Erythroblast (primary cell): ENCODE measurements around the gene SMAP1.

Source experiments
- DNase-seq, 2 experiments: peaks; one replicate each; lab custom pipeline; 2025; lab: John Stamatoyannopoulos, UW
- GATA1 ChIP-seq: IDR thresholded peaks from 2 replicates; pipeline ENCODE4 v1.6.1; 2011; ENCODE audit warnings: low read depth, mild to moderate bottlenecking, control low read depth, low read length, moderate library complexity
- POLR2A ChIP-seq: IDR thresholded peaks from 2 replicates; pipeline ENCODE4 v1.6.1; 2011; ENCODE audit warnings: mild to moderate bottlenecking, low read length

Gene SMAP1

DNA sequence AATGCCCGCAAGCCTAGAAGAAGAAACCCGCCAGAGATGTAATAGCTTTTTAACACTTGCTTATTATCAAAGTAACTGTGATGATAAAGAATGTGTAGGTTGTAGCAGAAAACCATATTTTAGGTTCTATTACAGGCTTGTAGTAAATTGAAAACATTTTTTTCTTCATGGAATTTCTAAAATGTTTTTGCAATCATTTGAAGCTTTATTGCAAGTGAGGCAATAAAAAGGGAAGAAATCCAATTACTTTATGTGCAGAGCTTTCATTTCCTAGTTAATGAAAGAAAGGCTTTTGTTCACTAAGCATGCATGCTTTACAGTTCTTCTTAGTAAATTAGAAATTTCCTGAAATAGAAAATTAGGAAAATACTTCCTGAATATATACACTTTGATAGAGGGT is 154.1 kb downstream of the SMAP1 start:
- DNase-seq: no peak
- no peak for TF ChIP-seq POLR2A
- no peak for TF ChIP-seq GATA1

DNA sequence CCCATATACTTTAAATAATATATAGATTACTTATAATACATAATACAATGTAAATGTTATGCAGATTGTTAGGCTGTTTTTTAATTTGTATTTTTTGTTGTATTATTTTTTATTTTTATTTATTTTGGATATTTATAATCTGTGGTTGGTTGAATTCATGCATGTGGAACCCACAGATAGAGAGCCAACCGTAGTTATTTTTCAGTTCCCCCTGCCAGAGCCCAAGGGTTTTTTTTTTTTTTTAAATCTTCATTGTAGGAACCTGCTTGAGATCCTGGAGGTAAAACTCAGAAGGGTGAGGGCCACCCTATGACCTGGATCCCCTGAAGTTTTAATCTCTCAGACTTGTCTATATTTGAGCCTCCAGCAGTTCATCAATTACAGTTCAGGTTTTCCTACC is 156.0 kb downstream of the SMAP1 start:
- no peak for DNase-seq
- TF ChIP-seq POLR2A (no peak), GATA1 (no peak)

DNA sequence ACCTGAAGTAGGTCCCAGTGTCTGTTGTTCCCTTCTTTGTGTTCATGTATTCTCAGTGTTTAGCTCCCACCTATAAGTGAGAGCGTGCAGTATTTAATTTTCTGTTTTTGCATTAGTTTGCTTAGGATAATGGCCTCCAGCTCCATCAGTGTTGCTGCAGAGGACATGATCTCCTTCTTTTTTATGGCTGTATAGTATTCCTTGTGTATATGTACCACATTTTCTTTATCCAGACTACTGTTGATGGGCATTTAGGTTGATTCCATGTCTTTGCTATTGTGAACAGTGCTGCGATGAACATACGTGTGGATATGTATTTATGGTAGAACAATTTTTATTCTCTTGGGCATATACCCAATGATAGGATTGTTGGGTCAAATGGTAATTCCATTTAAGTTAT is 163.7 kb downstream of the SMAP1 start:
- no peak for DNase-seq
- TF ChIP-seq GATA1 (no peak), POLR2A (no peak)

DNA sequence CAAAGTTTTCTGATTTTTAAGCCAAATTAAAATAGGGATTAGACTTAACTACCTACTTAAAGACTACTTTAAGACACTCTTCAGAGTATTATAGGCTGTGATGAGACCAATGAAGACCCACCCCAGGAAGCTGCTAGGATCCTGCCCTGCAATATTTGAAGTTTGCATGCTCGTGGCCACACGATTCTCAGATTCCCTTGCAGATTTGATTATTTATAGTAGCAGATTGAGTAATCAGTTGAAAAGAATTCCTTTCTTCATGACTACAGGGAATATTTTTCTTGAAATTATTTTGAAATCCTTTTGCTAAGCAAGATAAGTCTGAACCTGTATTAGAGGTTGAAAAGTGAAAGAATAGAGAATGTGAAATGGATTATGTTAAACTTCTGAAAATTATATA is 166.8 kb downstream of the SMAP1 start:
- TF ChIP-seq GATA1: no peak
- TF ChIP-seq POLR2A: no peak
- DNase-seq: no peak

- no peak for DNase-seq
- TF ChIP-seq GATA1 (no peak), POLR2A (no peak)
Observed at GRCh38 chr6:70838907-70839285, 171.2 kb downstream of the SMAP1 start.

DNA sequence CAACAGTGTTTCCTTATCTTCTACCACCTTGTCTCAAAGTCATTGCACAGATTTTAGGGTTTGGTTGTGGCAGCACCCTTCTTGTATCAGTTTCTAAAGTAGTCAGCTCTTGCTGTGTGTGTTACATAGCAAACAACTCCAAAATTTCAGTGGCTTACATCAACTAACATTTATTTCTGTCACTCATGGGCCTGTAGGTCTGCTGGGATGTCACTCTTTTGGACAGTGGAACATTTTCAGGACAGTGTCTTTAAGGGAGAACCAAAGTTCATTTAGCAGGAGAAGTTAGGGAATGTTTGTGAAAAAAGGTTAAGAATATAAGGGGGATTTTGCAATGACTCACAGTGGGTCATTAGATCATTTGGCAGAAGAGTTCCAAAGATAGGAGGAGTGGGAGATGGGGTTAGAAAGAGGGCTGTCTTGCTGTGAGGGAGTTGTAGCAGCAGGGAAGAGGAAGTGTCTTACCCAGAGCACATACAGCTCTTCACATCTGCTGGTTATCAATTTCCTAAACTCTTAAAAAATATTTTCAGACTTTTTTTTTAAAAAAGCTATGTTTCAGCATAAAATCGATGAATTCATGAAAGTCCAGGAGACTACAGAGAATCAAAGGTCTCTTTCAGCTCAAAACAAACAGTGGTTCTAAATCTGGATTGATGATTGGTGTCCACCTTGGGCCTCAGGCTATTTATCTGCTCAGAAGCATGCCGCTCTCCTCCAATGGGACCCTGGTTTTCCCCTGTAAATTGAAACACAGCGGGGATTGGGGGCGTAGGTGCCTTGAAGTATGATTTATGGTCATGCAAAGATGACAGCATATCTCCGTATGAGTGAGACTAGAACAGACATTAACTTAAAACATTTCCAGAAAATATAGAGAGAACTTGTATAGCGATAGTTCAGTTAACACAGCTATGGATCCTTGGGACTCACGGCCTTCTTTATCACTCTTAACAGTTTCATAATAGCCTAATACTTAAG is 171.9 kb downstream of the SMAP1 start:
- TF ChIP-seq POLR2A (no peak), GATA1 (no peak)
- DNase-seq: peak; percentile 27 to 42

DNA sequence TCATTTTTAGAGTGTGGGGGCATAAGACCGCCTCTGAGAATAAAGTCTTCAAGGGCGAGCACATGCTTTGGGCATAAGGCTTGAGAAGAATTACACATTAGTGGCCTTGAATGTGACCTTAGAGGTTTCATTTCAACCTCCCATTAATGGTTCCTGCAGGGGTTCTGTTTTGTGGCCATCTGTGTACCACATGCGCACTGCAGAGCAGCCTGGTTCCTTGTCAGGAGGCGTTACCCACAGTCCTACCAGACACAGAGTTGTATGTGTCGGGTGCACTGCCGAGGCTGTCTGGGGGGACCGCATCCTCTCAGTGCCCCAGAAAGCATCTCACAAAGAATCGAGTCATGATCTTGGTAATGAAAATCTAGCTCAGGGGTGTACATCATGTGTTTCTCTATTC is 173.4 kb downstream of the SMAP1 start:
- TF ChIP-seq GATA1: no peak
- no peak for TF ChIP-seq POLR2A
- DNase-seq: no peak

DNA sequence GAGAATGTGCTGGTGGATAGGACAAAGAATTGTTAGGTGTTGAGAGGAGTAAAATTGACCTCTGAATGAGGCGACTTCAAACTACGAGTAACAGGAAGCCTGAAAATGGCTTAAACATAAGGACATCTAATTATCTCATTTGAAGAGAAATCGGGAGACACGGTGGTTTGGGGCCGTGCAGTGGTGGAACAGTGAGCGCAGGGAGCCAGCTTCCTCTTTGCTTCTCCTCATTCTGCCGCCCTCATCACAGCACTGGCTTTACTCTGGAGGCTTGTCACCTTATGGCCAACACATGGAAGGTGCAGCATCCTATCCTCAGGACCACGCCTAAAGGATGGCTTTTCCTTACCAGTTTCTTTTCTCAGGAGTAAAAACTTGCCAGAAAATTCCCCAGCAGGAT is 174.9 kb downstream of the SMAP1 start:
- DNase-seq: no peak
- TF ChIP-seq GATA1 (no peak), POLR2A (no peak)

- no peak for DNase-seq
- TF ChIP-seq GATA1: no peak
- TF ChIP-seq POLR2A: no peak
Observed at GRCh38 chr6:70843328-70843918, 175.7 kb downstream of the SMAP1 start.

DNA sequence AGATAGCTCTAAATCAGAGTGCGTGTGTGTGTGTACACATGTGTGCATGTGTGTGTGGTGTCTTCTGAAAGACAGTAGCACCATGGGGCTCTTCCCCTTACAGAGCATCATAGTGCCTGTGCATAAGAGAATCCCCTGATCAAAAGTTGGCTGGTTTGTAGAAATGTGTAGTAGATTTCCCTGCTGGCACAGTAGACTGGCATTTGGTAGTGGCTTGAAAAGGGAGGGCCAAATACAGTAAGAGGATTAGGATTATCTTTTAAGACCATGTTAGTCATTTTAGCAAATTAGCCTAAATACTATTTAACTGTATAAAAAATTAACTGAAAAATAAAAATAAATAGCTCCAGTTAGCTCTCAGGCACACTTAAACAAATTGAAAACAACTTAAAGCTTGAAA is 176.6 kb downstream of the SMAP1 start:
- no peak for DNase-seq
- no peak for TF ChIP-seq GATA1
- TF ChIP-seq POLR2A: no peak

- no peak for DNase-seq
- TF ChIP-seq GATA1: no peak
- TF ChIP-seq POLR2A: no peak
Observed at GRCh38 chr6:70846207-70846835, 178.6 kb downstream of the SMAP1 start.

DNA sequence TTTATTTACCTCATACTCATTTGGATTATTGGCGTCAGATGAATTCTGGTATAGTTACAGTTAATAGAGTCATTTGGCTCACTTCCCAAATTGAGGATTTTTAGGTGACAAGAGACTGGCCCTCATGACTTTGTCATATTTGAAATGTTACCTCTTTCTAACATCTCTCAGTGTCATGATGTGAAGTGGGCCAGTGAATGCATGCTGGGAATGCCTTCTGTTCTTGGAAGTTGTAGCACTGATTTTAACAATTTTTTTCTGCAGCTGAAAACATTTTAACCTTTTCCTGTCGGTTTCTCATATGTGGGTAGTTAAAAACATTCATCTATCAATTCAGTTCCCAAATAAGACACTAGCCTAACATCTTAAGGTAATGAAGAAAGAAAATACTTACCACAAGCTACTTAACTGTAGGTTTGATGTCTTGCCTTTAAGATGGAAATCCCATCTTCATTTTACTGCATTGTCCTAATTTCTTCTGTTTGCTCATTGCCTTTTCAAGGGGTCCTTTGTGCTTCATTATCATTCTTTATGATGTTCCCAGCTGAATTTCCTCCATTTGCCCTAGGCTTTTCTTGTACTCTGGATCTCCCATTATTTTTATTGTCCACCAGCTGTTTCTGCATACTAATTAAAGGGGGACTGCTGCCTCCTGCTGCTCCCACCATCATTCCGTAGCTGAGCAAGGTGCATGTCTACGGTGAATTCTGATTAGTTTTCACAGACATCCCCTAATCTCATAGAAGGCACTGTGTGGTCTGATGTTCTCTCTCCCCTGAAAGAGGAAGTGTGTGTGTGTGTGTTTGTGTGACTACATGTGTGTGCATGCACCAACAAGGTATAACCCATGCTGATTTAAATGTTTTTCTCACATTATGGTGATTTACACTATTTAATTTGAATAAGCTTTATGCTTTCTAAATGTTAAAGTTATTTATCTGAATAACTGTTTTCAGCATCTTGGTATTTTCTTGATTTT is 179.7 kb downstream of the SMAP1 start:
- no peak for DNase-seq

More for the DNA sequence above, 179.7 kb downstream of the SMAP1 start:
- TF ChIP-seq GATA1: no peak
- TF ChIP-seq POLR2A: no peak
